ENCODE data around the gene DPF3.

- TF ChIP-seq YY1 (IDR thresholded peaks at IDR 0.05; ENCODE audit: insufficient read depth, insufficient read length) (no peak), ZNF274 (IDR thresholded peaks at IDR 0.05; ENCODE audit: low read depth, low read length) (no peak)
Measured at GRCh38 chr14:72606879-72607278, 287.0 kb downstream of the DPF3 start.
